Left forelimb (tissue), 1 donor: ENCODE data around the gene PTPRG.
"Not testable (repeated sequence)": the region's sequence is repeated elsewhere in the genome, so short reads cannot be mapped to it uniquely, and the experiment has no call there.

ENCODE experiments used
- DNase-seq: peaks from one replicate; pipeline ENCODE4 v3.0.0-alpha.2; 2018; ENCODE audit warnings: low spot score

The PTPRG gene

GRCh38 chr3:61685755-61686154, 124.4 kb downstream of the PTPRG start:
- DNase-seq = no peak

- DNase-seq = no peak
Measured at GRCh38 chr3:61686228-61686648, 124.9 kb downstream of the PTPRG start.

DNA sequence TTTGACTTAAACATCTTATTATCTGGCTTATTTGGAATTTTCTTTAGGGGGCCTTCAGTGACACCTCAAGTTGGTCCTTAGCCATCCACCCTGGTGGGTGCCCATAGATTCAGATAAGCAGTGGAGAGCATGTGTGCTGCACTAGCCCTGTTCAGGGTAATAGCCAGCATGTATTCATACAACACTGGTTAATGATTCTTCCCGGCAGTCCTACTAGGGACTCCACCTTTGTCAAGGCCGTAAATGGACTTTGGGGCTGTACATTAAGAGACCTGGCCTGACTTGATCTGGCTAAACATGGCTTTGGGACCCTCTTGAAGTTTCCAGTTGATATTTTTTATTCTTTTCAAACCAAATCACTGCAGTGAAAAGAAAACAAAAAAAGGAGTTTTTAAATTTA, 125.8 kb downstream of the PTPRG start:
- no peak for DNase-seq

DNA sequence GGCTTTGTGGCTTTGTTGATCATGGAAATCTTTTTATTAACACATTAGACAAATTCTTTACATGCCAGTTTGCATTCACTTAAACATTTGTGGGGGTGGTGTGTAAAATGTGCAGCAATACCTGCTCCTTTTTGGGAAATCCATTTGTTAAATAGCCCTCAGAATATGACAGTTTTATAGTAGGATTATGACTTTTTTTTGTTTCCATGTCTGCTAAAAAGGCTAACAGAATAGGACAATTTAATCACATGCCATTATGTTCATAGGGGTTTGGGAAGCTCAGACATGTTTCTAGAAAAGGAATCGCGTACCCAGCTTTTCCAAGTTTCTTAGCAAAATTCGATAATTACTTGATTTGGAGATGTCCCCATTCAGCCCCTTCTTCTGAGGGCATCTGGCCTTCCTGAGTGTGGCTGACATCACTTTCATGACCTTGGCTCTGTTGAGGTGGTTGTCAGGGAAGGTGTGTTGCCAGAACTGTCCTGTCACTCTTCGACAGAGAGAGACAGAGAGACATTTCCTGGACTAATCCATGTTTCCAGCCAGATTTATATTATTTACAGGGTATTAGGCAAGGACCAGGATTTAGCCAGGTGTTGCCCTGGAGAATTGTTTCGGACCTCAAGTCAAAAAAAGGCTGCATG, 126.4 kb downstream of the PTPRG start:
- DNase-seq = no peak

GRCh38 chr3:61688307-61688984, 127.1 kb downstream of the PTPRG start:
- DNase-seq = no peak

GRCh38 chr3:61690016-61690415, 128.6 kb downstream of the PTPRG start:
- no peak for DNase-seq

GRCh38 chr3:61691466-61691865, 130.1 kb downstream of the PTPRG start:
- no peak for DNase-seq

- no peak for DNase-seq
Measured at GRCh38 chr3:61697301-61697700, 135.9 kb downstream of the PTPRG start.

DNA sequence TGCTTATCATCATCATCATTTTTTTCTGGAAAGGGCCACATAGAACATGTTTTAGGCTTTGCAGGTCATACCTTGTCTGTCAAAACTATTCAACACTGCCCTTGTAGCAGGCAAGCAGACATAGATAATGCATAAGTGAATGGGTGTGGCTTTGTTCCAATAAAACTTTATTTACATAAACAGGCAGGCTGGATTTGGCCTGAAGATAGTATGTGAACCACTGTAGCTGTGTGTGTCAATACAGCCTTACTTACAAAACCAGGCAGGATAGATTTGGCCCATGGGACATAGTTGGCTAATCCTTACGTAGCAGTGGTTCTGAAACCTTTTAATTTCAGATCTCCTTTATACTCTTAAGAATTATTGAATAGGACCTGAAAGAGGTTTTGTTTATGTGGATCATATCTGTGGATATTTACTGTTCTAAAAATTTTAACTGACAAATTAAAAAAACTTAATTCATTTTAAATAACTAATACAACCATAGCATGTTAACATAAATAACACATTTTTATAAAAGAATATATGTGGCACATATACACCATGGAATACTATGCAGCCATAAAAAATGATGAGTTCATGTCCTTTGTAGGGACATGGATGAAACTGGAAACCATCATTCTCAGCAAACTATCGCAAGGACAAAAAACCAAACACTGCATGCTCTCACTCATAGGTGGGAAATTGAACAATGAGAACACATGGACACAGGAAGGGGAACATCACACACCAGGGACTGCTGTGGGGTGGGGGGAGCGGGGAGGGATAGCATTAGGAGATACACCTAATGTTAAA, 137.1 kb downstream of the PTPRG start:
- DNase-seq = not testable (repeated sequence)

GRCh38 chr3:61699622-61700021, 138.3 kb downstream of the PTPRG start:
- DNase-seq = no peak

DNA sequence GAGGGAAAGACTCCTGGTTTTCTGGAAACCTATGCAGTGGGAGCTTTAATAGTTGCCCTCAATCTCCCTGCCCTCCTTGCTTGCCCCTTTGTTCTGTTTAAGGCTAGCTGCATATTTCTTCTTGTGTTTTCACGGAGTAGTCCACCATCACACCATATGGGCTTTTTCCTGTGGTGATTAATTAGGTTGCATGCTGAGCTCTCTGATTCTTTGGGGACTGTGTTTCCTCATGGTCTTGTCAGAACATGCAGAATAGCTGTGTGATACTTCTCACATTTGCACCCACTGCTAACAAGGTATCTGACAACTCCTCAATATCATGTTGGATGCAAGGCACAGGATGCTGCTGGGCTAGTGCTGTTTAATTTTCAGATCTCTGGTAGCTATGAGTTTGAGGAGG, 139.6 kb downstream of the PTPRG start:
- DNase-seq = no peak

DNA sequence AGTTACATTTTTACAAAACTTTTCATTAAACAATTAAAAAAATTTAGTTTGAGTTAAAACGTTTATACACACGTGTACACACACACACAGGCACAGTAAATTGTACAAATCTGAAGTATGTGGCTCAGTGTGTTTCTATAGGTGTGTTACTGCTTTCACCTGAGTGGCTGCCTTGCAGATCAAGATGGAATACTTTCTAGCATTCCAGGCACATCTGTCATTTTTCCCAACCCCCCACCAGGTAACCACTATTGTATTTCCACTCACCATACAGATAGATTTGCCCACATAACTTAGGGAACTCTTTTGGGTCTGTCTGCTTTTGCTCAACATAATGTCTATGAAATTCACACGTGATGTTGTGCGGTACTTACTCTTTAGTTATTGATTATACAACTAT, 141.1 kb downstream of the PTPRG start:
- no peak for DNase-seq

- no peak for DNase-seq
Measured at GRCh38 chr3:61704807-61705206, 143.4 kb downstream of the PTPRG start.

GRCh38 chr3:61707492-61707891, 146.1 kb downstream of the PTPRG start:
- no peak for DNase-seq

- DNase-seq = not testable (repeated sequence)
Measured at GRCh38 chr3:61710920-61711319, 149.5 kb downstream of the PTPRG start.

DNA sequence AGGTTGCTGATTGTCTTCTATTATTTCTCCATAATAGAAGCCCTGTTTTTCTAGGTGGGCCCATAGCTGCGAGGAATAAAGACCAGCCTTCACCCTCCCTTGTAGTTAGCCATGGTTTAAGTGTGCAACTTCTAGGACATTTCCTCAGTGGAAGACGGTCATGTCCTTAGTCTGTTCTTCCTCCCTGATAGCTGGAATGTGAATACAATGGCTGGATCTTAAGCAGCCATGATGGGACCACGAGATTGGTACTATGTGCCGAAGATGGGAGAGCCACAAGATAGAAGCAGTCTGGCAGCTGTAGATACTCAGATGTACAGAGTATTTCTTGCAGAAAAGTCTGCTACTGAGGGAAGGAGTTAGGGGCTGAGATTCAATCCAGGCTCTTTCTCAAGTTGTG, 152.9 kb downstream of the PTPRG start:
- DNase-seq = no peak

DNA sequence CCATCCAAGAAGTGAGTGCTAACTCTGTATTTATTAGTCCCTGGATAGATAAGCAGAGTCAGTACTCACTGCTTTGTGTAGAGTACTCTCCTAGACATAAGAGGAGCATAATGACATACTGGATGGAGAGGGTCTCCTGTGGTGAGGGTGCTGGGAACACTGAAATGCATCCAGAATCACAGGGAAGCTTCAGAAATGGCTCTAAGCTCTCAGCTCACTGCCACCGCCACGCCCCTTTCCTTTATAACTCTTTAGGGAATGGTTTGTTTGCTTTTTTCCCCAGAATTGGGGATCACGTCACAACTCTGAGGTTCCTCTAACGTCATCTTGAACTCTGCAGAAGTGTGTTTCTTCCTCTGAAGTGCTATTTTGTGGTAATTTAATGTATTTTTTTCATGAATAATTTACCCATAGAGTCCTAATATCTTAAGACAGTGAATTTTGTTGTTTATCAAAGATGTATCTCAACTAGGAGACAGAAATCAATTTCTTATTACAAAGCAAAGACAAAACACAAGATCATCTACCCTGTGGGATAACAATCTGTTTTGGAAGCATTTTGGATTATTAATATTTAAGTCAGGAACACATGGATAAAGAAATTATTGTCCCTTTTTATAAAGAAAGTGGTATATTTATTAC, 154.6 kb downstream of the PTPRG start:
- no peak for DNase-seq

DNA sequence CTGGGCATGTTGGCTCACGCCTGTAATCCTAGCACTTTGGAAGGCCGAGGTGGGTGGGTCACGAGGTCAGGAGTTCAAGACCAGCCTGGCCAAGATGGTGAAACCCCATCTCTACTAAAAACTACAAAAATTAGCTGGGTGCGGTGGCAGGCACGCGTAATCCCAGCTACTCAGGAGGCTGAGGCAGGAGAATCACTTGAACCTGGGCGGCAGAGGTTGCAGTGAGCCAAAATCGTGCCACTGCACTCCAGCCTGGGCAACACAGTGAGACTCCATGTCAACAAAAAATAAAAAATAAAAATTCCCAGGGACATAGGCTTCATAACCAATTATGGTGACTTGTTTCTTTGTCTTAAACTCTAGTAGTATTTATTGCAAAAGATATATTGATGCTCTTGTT, 155.3 kb downstream of the PTPRG start:
- DNase-seq = not testable (repeated sequence)

DNA sequence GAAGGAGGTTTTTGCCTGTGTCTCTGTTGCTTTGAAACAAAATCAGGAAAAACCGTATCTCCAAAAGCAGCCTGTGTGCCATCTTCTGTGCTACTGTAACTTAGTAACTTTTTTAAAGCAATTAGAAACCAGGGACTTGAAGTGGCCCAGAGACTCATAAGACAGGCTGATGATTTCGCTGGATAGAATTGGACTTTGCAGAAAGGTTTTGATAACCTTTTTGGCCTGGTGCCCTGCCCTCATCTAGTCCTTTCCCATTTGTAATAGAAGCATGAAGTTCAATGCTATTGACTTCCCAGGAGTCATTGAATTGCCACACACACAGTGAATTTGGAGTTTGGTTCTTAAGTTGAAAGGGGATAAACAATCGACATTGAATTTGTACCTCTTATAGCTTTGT, 157.2 kb downstream of the PTPRG start:
- DNase-seq = no peak

- no peak for DNase-seq
Measured at GRCh38 chr3:61719278-61719977, 158.1 kb downstream of the PTPRG start.

DNA sequence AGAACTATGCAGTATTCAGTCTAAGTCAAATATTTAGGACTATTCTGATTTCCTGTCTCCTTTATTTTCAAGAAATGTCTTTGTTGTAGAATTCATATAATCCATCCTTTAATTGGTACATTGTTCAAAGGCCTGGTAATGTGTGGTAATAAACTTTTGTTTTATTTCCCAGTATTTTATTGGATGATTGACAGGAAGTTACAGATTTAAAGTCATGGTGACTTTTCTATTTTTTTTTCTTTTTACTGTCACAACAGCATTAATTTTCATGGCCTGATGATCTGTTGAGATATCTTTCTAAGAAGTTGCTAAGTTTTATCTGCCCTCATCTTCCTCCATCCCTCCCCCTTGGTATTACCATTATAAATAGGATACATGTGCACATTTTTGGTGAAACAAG, 161.7 kb downstream of the PTPRG start:
- no peak for DNase-seq

GRCh38 chr3:61724183-61724582, 162.8 kb downstream of the PTPRG start:
- DNase-seq = no peak
